Measurements from ENCODE around the gene PARN.

GRCh38 chr16:14652726-14653125 is 22.7 kb upstream of the PARN start:
- TF ChIP-seq POLR2A (IDR thresholded peaks at IDR 0.05) (no peak), CTCF (IDR thresholded peaks at IDR 0.05) (no peak)
